Breast epithelium (tissue), 4 donors: ENCODE results near the gene SKA2. TPM values are rescaled to one million over a fixed set of nuclear protein-coding genes. Genes with fewer than 3 reads are reported as not detected.
A peak's percentile ranks its signal among the peaks of the same experiment; 100 is the strongest.

Source experiments
- DNase-seq, 2 donors: peaks; one replicate each; pipeline ENCODE4 v3.0.0-alpha.2; 2019; ENCODE audit warnings: low spot score in 2 of 2
- H3K27ac ChIP-seq, 2 donors: fragments of 200-600 bp; sonication (generic) in 1 of 2; one replicate each; pipeline ENCODE4 v1.5.1; 2016 to 2019; ENCODE audit warnings: mild to moderate bottlenecking in 1 of 2
- H3K27me3 ChIP-seq, 2 donors: fragments of 200-600 bp; sonication (generic) in 1 of 2; one replicate each; pipeline versions ENCODE4 v1.5.1 to v1.6.0; 2017 to 2019; ENCODE audit warnings: control low read depth in 1 of 2, mild to moderate bottlenecking in 1 of 2
- H3K36me3 ChIP-seq: fragments of 200-600 bp; one replicate; pipeline ENCODE4 v1.5.1; 2019
- H3K4me1 ChIP-seq, 2 donors: fragments of 200-600 bp; sonication (generic); one replicate each; pipeline ENCODE4 v1.5.1; 2016 to 2019; ENCODE audit warnings: control low read depth in 1 of 2
- H3K4me3 ChIP-seq, 3 donors: fragments of 200-600 bp; sonication (generic); 1 replicate in 2 of 3; 2 replicates in 1 of 3; pipeline ENCODE4 v1.5.1; 2016 to 2019; ENCODE audit warnings: mild to moderate bottlenecking in 3 of 3, moderate library complexity in 2 of 3
- H3K9me3 ChIP-seq, 2 donors: fragments of 200-600 bp; sonication (generic) in 1 of 2; one replicate each; pipeline ENCODE4 v1.5.1; 2016 to 2019; ENCODE audit warnings: control low read depth in 1 of 2
- CTCF ChIP-seq, 3 donors: fragments of 450-650 bp; IDR thresholded peaks; one replicate each; pipeline ENCODE4 v1.5.1; 2016 to 2017; ENCODE audit warnings: antibody characterized with exemption in 3 of 3, mild to moderate bottlenecking in 3 of 3, moderate library complexity in 3 of 3
- POLR2A ChIP-seq: fragments of 450-650 bp; IDR thresholded peaks from one replicate; pipeline ENCODE4 v1.6.1; 2016; ENCODE audit warnings: antibody characterized with exemption, mild to moderate bottlenecking, moderate library complexity
- POLR2AphosphoS5 ChIP-seq, 3 donors: sonication (generic); formaldehyde crosslinking; IDR thresholded peaks; one replicate each; pipeline ENCODE4 v1.6.1; 2017; ENCODE audit warnings: antibody characterized with exemption in 3 of 3
- intact Hi-C: fragments of 100-400 bp; cut with DNase I; formaldehyde crosslinking; loops from one replicate; pipeline ENCODE4 v1.15.1; 2023; ENCODE audit warnings: low total_unique reads
- total RNA-seq, 3 donors: library from RNA; depleted of rRNA; stranded (reverse); fragments of >200 nt; gene quantifications; one replicate each; pipeline ENCODE4 v1.1.0, GENCODE V29; 2016

Gene SKA2
- total RNA-seq, 3 donors from 2014 or later: 11.8 to 19.5 (median 12.7) TPM

- intact Hi-C loops: no loop called here
- TF ChIP-seq POLR2AphosphoS5 (IDR thresholded peaks at IDR 0.05) (no peak), POLR2A (no peak), CTCF (IDR thresholded peaks at IDR 0.05) (no peak)
- Histone ChIP-seq H3K27me3 (no peaks in the 10 kb centered on the region), H3K36me3 (no peaks in the 10 kb centered on the region), H3K27ac (no peak overlapping the region), H3K4me3 (no peak overlapping the region), H3K4me1 (peaks cover 0 to 6% of the 10 kb centered on the region in 2 donors), H3K9me3 (no peaks in the 10 kb centered on the region)
- DNase-seq: no peak
Observed at GRCh38 chr17:59108400-59109102, 46.4 kb downstream of the SKA2 start.

GRCh38 chr17:59107306-59107670, 47.7 kb downstream of the SKA2 start:
- intact Hi-C loops: no loop called here
- peak overlapping the region; percentile 89 to 90 for H3K27ac ChIP-seq
- H3K4me1 ChIP-seq: peaks cover 0 to 6% of the 10 kb centered on the region in 2 donors
- no peak for DNase-seq
- no peaks in the 10 kb centered on the region for H3K36me3 ChIP-seq
- H3K4me3 ChIP-seq: peak overlapping the region; percentile 73 to 96 (median 89)
- no peaks in the 10 kb centered on the region for H3K9me3 ChIP-seq
- no peaks in the 10 kb centered on the region for H3K27me3 ChIP-seq
- TF ChIP-seq POLR2AphosphoS5 (IDR thresholded peaks at IDR 0.05) (no peak), CTCF (IDR thresholded peaks at IDR 0.05) (no peak), POLR2A (no peak)

GRCh38 chr17:59106463-59107305, 48.3 kb downstream of the SKA2 start, which contains the start of gene TRIM37:
Gene TRIM37 (minus strand): TSS chr17:59106880. CDS start chr17:59106461, 419 bp downstream.
- H3K4me3 ChIP-seq: peak within 1 kb of the TSS; percentile 73 to 96 (median 89)
- H3K36me3 ChIP-seq: no peaks in the 10 kb centered on the region
- no peaks in the 10 kb centered on the region for H3K9me3 ChIP-seq
- H3K4me1 ChIP-seq: peaks cover 0 to 6% of the 10 kb centered on the region in 2 donors
- no peaks in the 10 kb centered on the region for H3K27me3 ChIP-seq
- peak; percentile 89 to 96 for DNase-seq
- intact Hi-C loops: no loop called here
- TF ChIP-seq POLR2A (no peak), POLR2AphosphoS5 (IDR thresholded peaks at IDR 0.05) (peak; percentile 58 to 82 (median 72)), CTCF (IDR thresholded peaks at IDR 0.05) (no peak)
- H3K27ac ChIP-seq: peak within 1 kb of the TSS; percentile 89 to 90

- TF ChIP-seq CTCF (IDR thresholded peaks at IDR 0.05) (no peak), POLR2AphosphoS5 (IDR thresholded peaks at IDR 0.05) (no peak), POLR2A (no peak)
- H3K9me3 ChIP-seq: no peaks in the 10 kb centered on the region
- no peaks in the 10 kb centered on the region for H3K36me3 ChIP-seq
- peak overlapping the region; percentile 73 to 96 (median 89) for H3K4me3 ChIP-seq
- no peaks in the 10 kb centered on the region for H3K27me3 ChIP-seq
- intact Hi-C loops: no loop called here
- peaks cover 0 to 6% of the 10 kb centered on the region in 2 donors for H3K4me1 ChIP-seq
- peak; percentile 51 to 78 for DNase-seq
- peak overlapping the region; percentile 89 to 90 for H3K27ac ChIP-seq
Observed at GRCh38 chr17:59105852-59106462, 49.0 kb downstream of the SKA2 start.
